ENCODE data around the gene RPL36A.

- TF ChIP-seq, protein P1, sequence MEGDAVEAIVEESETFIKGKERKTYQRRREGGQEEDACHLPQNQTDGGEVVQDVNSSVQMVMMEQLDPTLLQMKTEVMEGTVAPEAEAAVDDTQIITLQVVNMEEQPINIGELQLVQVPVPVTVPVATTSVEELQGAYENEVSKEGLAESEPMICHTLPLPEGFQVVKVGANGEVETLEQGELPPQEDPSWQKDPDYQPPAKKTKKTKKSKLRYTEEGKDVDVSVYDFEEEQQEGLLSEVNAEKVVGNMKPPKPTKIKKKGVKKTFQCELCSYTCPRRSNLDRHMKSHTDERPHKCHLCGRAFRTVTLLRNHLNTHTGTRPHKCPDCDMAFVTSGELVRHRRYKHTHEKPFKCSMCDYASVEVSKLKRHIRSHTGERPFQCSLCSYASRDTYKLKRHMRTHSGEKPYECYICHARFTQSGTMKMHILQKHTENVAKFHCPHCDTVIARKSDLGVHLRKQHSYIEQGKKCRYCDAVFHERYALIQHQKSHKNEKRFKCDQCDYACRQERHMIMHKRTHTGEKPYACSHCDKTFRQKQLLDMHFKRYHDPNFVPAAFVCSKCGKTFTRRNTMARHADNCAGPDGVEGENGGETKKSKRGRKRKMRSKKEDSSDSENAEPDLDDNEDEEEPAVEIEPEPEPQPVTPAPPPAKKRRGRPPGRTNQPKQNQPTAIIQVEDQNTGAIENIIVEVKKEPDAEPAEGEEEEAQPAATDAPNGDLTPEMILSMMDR (IDR thresholded peaks at IDR 0.05) = no peak
- no peak for TF ChIP-seq POLR2A (IDR thresholded peaks at IDR 0.05)
Measured at GRCh38 chrX:101393530-101394305, 2.9 kb downstream of the RPL36A start.

Measured in uterus (tissue), 2 donors.